ENCODE results near the gene MAF.

GRCh38 chr16:79587897-79588296 lies 12.6 kb downstream of the MAF start:
- TF ChIP-seq POLR2AphosphoS5 (IDR thresholded peaks at IDR 0.05; ENCODE audit: borderline replicate concordance, low read depth, low read length): no peak
- no peak for TF ChIP-seq EZH2 (IDR thresholded peaks at IDR 0.05)

All from SK-N-MC (cell line).